DOHH2 (cell line): Measurements from ENCODE around the gene GRK2.

ENCODE experiments used
- H3F3A ChIP-seq: fragments of 200-600 bp; sonication (generic), shearing (Covaris generic); 2 replicates; pipeline ENCODE4 v1.6.0; 2016; ENCODE audit warnings: antibody characterized with exemption, mild to moderate bottlenecking; ENCODE audit not compliant: control insufficient read depth, insufficient read depth
- H3K27ac ChIP-seq: fragments of 200-600 bp; sonication (generic); 2 replicates; pipeline ENCODE4 v1.5.1; 2014; ENCODE audit warnings: low read depth, mild to moderate bottlenecking, low read length, moderate library complexity
- H3K27me3 ChIP-seq: fragments of 200-600 bp; sonication (generic); 2 replicates; pipeline ENCODE4 v1.6.1; 2014; ENCODE audit warnings: mild to moderate bottlenecking, low read length, mixed read lengths; ENCODE audit not compliant: control insufficient read depth
- H3K36me3 ChIP-seq: fragments of 200-600 bp; sonication (generic); 2 replicates; pipeline ENCODE4 v1.6.1; 2014; ENCODE audit warnings: mild to moderate bottlenecking, low read length, moderate library complexity, mixed read lengths; ENCODE audit not compliant: control insufficient read depth
- H3K4me1 ChIP-seq: fragments of 200-600 bp; sonication (generic); 2 replicates; pipeline ENCODE4 v1.6.1; 2014; ENCODE audit warnings: mild to moderate bottlenecking, low read length, mixed read lengths; ENCODE audit not compliant: control insufficient read depth
- H3K4me2 ChIP-seq: fragments of 200-600 bp; sonication (generic); 2 replicates; pipeline ENCODE4 v1.6.0; 2014; ENCODE audit warnings: mild to moderate bottlenecking, low read length, moderate library complexity
- H3K4me3 ChIP-seq: fragments of 200-600 bp; sonication (generic); 2 replicates; pipeline ENCODE4 v1.5.1; 2014; ENCODE audit warnings: mild to moderate bottlenecking, low read length, mixed read lengths
- H3K79me2 ChIP-seq: fragments of 200-600 bp; sonication (generic); 2 replicates; pipeline ENCODE4 v1.6.1; 2014; ENCODE audit warnings: mild to moderate bottlenecking, low read length, mixed read lengths; ENCODE audit not compliant: control insufficient read depth
- H3K9me2 ChIP-seq: fragments of 200-600 bp; sonication (generic); replicated peaks from 2 replicates; pipeline ENCODE4 v1.6.1; 2014; ENCODE audit warnings: mild to moderate bottlenecking, low read length, mixed read lengths; ENCODE audit not compliant: control insufficient read depth
- H3K9me3 ChIP-seq: fragments of 200-600 bp; sonication (generic); 2 replicates; pipeline ENCODE4 v1.6.1; 2014; ENCODE audit warnings: antibody characterized with exemption, low read length, mixed read lengths; ENCODE audit not compliant: control insufficient read depth, insufficient read depth
- H4K20me1 ChIP-seq: fragments of 200-600 bp; sonication (generic); 2 replicates; pipeline ENCODE4 v1.6.0; 2014; ENCODE audit warnings: low read depth, mild to moderate bottlenecking, antibody characterized with exemption, low read length, moderate library complexity; ENCODE audit not compliant: control insufficient read depth, insufficient read depth
- CTCF ChIP-seq: fragments of 200-600 bp; sonication (generic); IDR thresholded peaks from one replicate; pipeline ENCODE4 v1.5.1; 2014; ENCODE audit warnings: antibody characterized with exemption, mild to moderate bottlenecking, low read depth, low read length; ENCODE audit not compliant: poor library complexity, severe bottlenecking
- EZH2phosphoT487 ChIP-seq: fragments of 200-600 bp; sonication (generic); IDR thresholded peaks from 2 replicates; pipeline ENCODE4 v1.6.1; 2017; ENCODE audit warnings: borderline replicate concordance, mild to moderate bottlenecking, antibody characterized with exemption, low read length, moderate library complexity, mixed read lengths

The GRK2 gene

DNA sequence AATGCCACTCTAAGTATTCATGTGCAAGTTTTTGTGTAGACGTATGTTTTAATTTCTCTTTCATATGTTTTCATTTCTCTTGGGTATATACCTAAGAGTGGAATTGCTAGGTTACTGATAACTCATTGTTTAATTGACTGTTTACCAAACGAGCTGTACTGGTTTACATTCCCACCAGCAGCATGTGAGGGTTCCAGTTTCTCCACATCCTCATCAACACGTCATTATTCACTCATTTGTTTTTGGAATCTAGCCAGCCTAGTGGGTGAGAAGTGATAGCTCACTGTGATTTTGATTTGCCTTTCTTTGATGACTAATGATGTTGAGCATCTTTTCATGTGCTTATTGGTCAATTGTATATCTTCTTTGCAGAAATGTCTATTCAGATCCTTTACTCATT, 26.8 kb downstream of the GRK2 start:
- H3K9me2 ChIP-seq = no peaks in the 10 kb centered on the region
- peaks cover 56% of the 10 kb centered on the region for H3K79me2 ChIP-seq
- no peak overlapping the region for H3K27ac ChIP-seq
- TF ChIP-seq CTCF = no peak
- TF ChIP-seq EZH2phosphoT487 = no peak
- H3K9me3 ChIP-seq = peaks cover 23% of the 10 kb centered on the region
- H3K4me3 ChIP-seq = no peak overlapping the region
- peaks cover 77% of the 10 kb centered on the region for H3K36me3 ChIP-seq
- peaks cover 23% of the 10 kb centered on the region for H3K4me1 ChIP-seq
- H3K4me2 ChIP-seq = no peak overlapping the region
- H3K27me3 ChIP-seq = no peaks in the 10 kb centered on the region
- H4K20me1 ChIP-seq = no peaks in the 10 kb centered on the region
- peaks cover 5% of the 10 kb centered on the region for H3F3A ChIP-seq

GRCh38 chr11:67295846-67296245, 29.6 kb downstream of the GRK2 start:
- peaks cover 90% of the 10 kb centered on the region for H3K36me3 ChIP-seq
- no peaks in the 10 kb centered on the region for H3F3A ChIP-seq
- no peaks in the 10 kb centered on the region for H4K20me1 ChIP-seq
- H3K27ac ChIP-seq = no peak overlapping the region
- H3K4me1 ChIP-seq = peaks cover 5% of the 10 kb centered on the region
- H3K27me3 ChIP-seq = no peaks in the 10 kb centered on the region
- no peak overlapping the region for H3K4me3 ChIP-seq
- H3K9me2 ChIP-seq = no peaks in the 10 kb centered on the region
- H3K9me3 ChIP-seq = peaks cover 23% of the 10 kb centered on the region
- H3K4me2 ChIP-seq = no peak overlapping the region
- H3K79me2 ChIP-seq = peaks cover 41% of the 10 kb centered on the region
- TF ChIP-seq EZH2phosphoT487 = no peak
- no peak for TF ChIP-seq CTCF

GRCh38 chr11:67298786-67299185, 32.5 kb downstream of the GRK2 start:
- Histone ChIP-seq H4K20me1 (no peaks in the 10 kb centered on the region), H3K4me2 (no peak overlapping the region), H3K36me3 (peaks cover 79% of the 10 kb centered on the region), H3K4me1 (no peaks in the 10 kb centered on the region), H3K27me3 (no peaks in the 10 kb centered on the region), H3K4me3 (no peak overlapping the region), H3K79me2 (peaks cover 20% of the 10 kb centered on the region), H3K9me2 (no peaks in the 10 kb centered on the region), H3K9me3 (peaks cover 23% of the 10 kb centered on the region), H3F3A (no peaks in the 10 kb centered on the region), H3K27ac (no peak overlapping the region)
- TF ChIP-seq CTCF (no peak), EZH2phosphoT487 (no peak)
